Thyroid gland (tissue), 4 donors: ENCODE measurements around the gene PLXNA4.

Experiments used
- CTCF ChIP-seq, 6 experiments: fragments of 200-600 bp in 3 of 6; fragments of 450-650 bp in 3 of 6; sonication (generic) in 3 of 6; IDR thresholded peaks; one replicate each; pipeline ENCODE4 v1.5.1; 2016 to 2019; ENCODE audit warnings: antibody characterized with exemption in 6 of 6, mild to moderate bottlenecking in 2 of 6, inconsistent platforms in 1 of 6, moderate library complexity in 1 of 6
- POLR2A ChIP-seq, 2 donors: fragments of 450-650 bp; IDR thresholded peaks; one replicate each; pipeline ENCODE4 v1.6.1; 2017; ENCODE audit warnings: antibody characterized with exemption in 2 of 2, mild to moderate bottlenecking in 2 of 2, moderate library complexity in 1 of 2

GRCh38 chr7:132309102-132309805 is 267.0 kb downstream of the PLXNA4 start:
- TF ChIP-seq POLR2A (IDR thresholded peaks at IDR 0.05): no peak
- TF ChIP-seq CTCF (IDR thresholded peaks at IDR 0.05): no peak
